ENCODE data around the gene EHBP1.

EHBP1 gene

DNA sequence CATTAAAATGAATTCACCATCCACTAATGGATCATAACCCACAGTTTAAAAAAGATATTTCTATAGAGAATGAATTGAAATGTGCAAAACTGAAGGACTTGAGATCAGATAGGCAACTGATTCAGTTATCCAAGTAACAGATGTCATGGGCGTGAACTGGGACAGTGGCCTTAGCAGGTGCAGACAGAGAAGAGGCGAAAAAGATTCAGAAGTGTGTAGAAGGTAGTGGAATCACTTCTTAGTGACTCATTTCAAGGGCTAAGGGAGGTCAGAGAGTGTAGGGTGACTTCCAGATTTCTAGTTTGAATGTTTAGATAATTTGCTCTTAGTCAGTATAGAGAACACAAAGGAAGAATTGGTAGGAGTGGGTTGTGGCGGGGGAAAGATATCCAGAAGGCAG lies 79.7 kb downstream of the EHBP1 start:
- no peak for DNase-seq (ENCODE audit: low read depth)

DNA sequence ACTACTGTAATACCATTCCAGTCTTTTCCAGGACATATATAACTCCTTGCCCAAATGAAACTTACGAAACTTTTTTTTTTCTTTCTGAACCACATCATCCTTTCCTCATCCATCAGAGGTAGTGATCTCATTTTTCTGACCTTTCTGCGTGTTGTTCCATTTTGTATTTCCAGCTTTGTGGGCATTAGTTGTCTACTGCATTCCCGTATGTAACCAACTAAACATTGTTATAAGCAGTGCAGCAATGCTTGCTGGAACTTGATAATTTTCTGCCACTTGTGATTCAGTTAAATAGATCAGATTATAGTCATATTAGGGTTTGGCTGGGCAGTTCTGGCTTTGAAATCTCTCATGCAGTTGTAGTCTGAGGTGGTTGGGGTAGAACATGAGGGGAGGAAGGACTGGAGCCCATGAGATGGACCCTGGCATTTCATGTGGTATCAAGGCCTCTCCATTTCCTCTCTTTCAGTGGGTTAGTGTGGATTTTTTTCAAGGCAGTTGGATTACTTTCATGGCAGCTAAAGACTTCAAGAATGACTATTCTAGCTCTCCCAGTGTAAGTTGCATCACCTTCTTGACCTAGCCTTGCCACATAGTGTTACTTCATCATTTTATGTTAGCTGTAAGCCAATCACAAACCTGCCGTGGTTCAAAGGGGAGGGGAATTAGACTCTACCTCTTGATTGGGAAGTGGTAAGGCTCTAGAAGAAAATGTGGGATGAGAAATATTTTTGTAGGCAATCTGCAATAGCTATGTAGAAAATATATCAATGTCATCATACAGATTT lies 80.5 kb downstream of the EHBP1 start:
- DNase-seq (ENCODE audit: low read depth), result no peak

DNA sequence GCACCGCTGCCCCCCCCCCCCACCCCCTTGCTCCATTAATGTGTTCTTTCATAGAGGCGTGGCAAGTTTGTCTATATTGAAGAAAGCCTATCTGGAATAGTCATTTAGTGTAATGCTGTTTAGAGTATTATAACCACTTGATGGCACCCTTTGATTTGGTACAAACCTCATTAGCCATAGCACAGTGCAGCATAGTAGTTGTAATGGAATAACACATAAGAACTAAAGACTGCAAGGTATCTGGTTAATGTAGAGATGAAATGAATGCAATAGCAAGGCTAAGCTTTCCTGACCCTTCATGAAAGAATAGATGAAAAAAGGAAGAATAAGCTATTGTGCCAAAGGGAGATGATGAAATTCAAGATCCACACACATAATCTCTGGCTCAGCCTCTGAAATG lies 81.9 kb downstream of the EHBP1 start:
- no peak for DNase-seq (ENCODE audit: low read depth)

DNA sequence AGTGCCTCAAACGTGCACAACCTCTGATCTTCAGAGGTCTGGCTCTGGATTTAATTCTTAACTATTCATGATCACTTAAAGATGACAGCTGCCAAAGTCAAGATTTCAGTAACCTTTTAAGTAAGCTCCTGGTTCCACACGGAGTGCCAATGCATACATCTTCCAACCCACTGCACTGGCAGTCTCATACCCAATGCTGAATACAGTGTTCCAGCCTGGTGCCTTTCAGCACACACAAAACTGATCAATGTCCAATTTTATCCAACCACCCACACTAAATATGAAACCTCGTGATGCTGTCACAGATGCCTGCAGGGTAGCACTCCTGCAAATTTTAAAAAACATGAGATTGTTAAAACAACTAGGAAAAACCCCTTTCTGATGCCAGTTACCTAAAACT lies 84.0 kb downstream of the EHBP1 start:
- DNase-seq (ENCODE audit: low read depth), result no peak

DNA sequence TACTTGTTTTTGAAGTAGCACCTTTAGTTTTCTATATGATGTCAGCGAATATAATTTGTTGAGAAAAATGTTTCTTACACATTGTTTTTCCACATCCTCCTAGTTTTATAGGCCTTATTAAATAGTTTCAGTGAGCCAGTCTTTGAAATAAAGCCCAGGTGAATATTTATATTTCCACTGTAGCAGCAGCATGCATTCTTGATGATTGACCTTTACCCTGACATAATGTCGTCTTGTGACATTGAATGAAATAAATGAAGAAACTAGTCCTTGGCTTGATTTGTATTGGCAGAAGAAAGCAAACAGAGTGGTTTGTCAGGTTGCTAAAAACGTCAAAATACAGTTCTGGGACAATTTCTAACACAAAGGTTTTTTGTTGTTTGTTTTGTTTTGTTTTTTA lies 84.4 kb downstream of the EHBP1 start:
- no peak for DNase-seq (ENCODE audit: low read depth)

DNA sequence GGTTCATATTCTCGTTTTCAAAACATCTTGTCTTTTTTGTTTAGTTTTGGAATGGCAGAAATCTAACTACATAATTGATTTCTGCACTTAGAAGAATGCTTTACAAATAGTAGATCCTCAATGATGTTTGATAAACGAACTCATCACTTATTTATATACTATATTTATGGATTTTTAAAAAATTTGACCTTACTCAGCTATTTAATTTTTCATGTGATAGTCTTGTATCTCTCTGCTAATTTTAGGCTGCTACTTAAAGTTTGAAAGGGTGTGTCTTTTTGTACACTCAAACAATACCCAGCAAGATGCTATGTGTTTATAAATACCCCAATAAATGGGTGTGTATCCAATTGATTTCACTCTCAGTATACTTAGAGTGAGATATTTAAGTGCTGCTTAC lies 86.9 kb downstream of the EHBP1 start:
- no peak for DNase-seq (ENCODE audit: low read depth)

DNA sequence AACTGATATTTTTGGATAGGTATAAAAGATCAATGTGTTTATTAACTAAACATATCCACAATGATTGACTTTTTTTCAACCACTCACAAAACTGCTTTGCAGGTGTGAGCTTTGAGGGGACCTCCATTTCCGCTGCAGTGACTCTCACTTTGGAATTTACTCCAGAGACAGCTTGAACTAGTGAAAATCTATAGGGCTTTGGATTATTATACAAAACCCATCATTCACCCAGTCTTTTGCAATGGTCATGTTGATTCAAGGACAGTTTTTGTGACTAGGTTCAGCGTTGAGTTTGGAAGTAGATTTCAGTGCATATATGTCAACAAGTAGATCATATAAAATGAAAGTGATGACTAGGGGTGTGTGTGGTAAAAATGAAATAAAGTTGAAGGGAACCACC lies 87.7 kb downstream of the EHBP1 start:
- DNase-seq (ENCODE audit: low read depth), result no peak

DNA sequence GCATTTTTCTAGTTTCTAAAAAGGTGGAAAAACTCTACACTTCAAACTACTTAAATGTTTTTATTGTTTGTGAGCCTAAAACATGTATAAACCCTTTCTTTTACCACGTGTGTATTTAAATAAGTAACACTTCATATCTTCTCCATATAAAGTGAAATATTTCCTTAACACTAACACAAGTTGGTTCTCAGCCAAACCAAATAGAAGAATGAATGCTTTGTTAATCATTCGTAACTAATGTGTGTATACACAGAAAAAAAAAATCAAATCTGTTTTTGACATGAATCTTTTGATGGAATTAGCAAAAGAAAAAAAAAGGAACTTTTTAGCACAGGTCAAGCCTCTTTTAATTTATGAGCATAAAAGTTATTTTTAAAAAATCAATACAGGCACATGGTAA lies 89.3 kb downstream of the EHBP1 start:
- DNase-seq (ENCODE audit: low read depth), result no peak

DNA sequence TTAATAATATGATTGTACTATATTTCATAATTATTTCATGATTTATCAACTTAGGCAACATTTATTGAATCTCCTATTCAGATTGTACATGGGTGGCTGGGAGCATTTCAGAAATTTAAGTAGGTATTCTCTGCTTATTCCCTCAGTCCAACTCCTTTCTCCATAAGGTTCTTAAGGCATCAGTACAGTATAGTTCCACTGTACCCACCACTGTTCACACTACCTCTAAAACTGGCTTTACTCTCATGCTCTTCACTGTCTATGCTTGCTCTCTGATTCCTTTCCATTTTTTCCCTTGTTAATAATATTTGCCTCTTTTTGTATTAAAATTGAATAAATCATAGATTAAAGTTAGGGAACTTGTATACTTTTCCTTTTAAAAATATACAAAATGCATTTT lies 89.8 kb downstream of the EHBP1 start:
- no peak for DNase-seq (ENCODE audit: low read depth)

DNA sequence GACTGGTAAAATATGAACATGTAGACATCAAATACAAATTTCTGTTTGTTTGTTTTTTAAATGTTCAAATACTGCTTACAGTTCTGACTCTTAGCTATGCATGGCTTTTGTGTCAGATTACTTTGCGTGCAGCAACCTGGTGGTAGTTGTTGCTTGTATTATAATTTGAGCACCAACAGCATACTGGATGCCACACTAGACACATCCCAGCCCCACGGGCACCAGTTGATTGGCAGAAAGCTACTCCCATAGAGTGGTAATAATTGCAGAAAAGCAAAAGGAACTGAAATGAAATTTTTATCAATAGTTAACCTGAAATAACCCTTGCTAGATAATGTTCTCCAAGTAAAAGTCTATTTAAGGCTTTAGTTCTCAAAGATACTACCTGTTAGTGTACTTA lies 91.6 kb downstream of the EHBP1 start:
- no peak for DNase-seq (ENCODE audit: low read depth)

DNA sequence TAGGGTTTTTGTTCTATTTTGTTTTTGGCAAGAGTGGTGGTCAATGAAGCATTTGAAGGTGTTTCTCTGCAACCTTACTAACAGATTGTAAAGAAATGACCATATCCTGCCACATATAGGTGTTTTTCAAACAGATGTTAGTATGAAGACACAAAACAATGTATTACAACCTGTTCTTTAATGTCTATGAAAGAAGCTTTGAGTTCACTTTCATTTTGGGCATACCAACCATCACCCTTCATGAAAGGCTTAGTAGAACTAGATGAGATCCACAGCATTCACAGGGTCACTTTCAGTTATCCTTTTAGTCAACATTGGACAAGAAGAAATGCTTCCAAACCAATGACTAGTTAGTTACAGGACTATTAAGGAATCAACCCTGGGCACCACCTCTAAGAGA lies 95.1 kb downstream of the EHBP1 start:
- DNase-seq (ENCODE audit: low read depth), result no peak

DNA sequence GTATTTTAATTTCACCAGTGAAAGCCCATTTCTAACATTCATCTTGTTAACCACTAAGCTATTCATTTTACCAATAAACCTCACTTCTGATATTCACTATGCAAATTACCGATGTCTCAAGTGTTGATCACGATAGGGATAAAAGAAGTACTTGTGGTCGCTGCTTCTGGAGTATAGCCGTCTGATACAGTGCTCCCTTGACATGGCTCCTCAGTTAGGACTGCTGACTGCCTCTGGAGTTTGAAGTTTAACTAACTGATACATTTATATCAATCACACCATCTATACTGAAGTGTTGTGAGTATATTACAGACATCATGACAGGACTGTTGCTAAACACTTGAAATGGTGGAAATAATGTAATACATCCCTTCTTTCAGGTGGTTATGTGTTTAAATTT lies 95.6 kb downstream of the EHBP1 start:
- no peak for DNase-seq (ENCODE audit: low read depth)

DNA sequence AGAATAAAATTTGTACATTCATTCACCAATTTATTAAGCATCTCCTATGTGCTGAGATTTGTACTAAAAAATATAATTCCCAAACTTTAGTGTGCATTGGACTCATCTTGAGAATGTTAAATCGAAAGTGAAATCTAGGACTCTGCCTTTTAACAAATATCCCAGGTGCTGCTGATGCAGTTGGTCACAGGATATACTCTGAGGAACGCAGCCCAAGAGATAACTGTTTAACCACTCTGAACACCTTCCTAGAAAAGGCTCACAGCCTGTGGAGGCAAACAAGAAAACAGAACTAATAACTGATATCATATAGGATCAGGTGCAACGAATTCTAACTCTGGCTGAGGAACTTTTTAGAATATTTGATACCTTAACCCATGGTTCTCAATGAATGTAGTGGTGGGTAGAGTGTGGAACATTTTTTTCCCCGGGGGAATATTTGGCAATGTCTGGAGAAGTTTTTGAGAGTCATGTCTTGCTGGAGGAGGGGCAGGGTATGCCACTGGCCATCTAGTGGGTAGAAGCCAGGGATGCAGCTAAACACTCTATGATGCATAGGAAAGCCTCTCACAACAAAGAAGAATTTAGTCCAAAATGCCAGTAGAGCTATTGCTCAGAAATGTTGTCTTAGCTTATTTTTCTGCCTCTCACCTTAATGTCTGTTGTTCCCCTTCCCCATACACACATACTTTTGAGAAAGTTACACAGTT lies 96.5 kb downstream of the EHBP1 start:
- no peak for DNase-seq (ENCODE audit: low read depth)

DNA sequence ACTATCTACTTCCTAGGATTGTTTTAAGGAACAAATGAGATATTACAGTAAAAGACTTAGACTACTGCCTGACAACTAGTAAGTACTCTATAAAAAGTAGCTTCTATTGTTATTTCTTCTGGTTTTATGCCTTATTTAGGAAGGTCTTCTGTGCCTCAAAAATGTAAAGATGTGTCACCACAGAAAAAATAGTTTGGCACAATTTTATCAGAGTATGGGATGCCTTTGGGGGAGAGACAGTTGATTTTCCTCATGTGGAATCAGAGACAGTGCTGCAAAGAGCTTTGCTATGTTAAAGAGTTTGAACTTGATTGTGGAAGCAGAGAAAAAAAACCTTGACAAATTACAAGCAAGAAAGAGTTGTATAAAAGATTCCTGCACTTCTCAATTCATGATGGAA lies 98.4 kb downstream of the EHBP1 start:
- DNase-seq (ENCODE audit: low read depth), result no peak

DNA sequence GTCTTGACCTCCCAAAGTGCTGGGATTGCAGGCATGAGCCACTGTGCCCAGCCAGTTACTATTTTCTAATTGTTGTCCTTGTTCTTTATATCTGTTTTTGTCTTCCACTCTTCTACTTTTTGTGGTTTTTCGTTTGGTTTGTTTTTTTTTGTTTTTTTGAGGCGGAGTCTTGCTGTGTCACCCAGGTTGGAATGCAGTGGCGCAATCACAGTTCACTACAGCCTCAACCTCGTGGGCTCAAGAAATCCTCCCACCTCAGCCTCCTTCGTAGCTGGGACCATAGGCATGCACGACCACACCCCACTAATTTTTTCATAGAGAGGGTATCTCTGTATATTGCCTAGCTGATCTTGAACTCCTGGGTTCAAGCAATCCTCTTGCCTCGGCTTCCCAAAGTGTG lies 100.7 kb downstream of the EHBP1 start:
- no peak for DNase-seq (ENCODE audit: low read depth)

DNA sequence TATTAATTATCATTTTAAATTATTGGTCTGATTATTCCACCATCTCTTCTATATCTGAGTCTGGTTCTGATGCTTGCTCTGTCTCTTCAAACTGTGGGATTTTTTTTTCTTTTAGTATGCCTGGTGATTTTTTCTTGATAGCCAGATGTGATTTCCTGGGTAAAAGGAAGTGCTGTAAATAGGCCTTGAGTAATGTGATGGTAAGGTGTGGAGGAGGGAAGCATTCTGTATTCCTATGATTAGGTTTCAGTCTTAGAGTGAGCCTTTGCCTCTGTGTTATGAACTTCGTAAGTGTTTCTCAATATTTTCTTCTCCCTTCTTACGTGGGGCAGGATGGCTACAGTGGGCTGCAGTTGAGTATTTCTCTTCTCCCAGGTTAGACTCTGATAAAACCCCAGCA lies 103.0 kb downstream of the EHBP1 start:
- no peak for DNase-seq (ENCODE audit: low read depth)

DNA sequence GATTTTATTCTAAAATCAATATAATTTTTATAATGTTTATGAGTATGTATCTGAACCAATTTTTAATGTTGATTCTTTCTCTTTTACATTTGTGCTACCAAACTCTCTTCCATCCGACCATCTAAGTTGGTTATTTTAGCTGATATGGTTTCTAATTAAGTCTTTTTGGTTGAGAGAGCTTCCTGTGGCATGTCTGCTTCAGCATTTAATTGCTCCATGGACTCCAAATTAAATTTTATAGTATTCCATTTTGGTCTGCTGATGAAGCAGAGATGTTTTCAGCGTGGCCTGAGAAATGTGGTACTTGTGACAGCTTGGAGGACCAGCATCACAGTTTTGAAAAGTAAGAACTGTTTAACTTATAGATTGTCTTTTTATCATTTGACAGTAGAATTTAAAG lies 105.6 kb downstream of the EHBP1 start:
- DNase-seq (ENCODE audit: low read depth), result no peak

DNA sequence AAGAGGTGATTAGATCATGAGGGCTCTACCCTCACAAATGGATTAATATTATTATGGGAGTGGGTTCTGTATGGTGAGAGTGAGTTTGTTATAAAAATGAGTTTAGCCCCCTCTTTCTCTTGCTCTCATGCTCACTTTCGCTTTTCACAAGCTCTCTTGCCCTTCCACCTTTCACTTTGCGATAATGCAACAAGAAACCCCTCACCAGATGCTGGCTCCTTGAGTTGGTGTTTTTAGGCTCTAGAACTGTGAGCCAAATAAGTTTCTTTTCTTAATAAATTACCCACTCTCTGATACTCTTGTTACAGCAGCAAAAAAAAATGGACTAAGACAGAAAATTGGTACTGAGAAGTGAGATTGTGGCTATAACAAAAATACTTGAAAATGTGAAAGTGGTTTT lies 106.5 kb downstream of the EHBP1 start:
- no peak for DNase-seq (ENCODE audit: low read depth)

DNA sequence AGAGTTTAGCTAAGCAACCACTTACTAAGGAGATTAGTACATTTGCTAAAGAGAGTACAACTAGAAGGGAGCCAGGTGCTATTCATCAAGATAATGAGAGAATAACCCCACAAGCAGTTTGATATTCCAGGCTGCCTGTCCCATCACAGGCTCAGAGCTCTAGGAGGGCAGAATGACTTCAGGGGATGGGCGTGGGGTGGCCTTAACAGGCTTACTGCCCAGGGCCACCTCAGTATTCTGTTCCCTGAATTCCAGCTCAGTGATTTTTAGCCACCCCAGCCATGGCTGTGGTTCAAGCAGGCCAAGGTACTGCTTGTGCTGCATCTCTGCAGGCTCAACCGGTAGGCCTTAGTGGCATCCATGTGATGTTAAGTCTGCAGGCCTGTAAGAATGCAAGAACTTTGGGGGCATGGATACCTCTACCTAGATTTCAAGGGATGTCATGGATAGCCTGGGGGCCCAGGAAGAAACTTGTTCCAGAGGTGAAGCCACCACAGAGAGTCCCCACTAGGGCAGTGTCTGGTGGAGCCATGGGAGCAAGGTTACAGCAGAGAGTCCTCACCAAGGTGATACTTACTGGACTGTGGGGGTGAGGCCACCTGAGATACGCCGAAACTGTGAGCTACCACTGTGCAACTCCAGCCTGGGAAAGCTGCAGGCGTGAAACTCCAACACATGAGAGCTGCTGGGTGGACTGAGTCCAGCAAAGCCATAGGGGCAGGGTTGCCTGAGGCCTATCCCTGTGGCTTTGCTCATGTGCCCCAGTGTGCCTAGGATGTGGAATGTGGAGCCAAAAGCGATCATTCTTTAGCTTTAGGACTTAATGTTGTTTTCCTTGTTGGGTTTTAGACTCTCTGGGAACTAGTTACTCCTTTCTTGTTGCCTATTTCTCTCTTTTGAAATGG lies 107.7 kb downstream of the EHBP1 start:
- no peak for DNase-seq (ENCODE audit: low read depth)

DNA sequence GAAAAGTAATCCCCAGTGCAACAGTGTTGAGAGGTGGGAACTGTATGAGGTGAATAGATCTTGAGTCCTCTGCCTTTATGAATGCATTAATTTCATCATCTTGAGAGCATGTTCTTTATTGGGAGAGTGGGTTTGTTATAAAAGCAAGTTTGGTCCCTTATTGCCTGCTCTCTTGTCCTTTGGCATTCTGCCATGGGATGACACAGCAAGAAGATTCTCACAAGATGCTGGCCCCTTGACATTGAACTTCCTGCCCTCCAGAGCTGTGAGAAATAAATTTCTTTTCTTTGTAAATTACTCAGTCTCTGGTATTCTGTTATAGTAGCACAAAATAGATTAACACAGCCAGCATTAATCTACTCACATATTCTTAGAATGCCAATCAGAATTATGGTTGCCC lies 108.6 kb downstream of the EHBP1 start:
- no peak for DNase-seq (ENCODE audit: low read depth)

DNA sequence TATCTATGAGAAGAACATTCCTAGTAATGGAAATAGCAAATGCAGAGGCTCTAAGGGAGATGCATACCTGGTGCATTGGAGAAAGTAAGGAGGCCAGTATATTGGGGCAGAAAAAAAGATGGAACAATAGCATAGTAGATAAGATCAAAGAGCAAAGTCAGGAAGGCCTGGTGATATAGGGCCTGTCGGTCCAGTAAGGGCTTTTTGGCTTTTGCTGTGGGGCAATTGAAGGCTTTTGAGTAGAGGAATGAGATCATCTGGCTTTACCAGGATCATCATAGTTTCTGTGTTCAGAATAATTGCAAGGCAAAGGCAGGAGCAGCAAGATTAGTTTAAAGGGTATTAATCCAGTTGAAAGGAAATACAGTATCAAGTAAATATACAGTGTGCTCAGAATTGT lies 111.8 kb downstream of the EHBP1 start:
- DNase-seq (ENCODE audit: low read depth), result no peak

DNA sequence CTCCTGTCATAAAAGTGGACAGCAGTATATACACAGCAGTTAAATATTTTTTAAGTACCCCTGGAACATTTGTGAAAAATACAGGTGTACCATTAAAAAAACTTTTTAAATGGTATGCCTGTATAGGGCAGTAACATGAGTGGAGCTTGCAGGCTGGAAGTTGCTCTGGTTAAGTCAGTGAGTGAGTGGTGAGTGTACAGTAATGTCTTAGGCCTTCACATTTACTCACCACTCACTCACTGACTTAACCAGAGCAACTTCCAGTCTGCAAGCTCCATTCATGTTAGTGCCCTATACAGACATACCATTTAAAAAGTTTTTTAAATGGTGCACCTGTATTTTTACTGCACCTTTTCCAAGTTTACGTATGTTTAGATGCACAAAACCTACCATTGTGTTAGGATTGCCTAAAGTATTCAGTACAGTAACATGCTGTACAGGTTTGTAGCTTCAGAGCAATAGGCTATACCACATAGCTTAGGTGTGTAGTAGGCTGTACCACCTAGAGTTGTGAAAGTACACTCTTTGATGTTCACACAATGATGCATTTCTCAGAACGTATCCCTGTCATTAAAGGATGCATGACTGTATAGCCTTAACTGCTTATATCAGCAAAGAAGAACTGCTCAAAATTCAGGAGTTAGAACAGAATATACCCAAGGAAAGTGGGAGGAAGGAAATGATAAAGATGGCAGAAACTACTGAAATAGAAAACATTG lies 112.6 kb downstream of the EHBP1 start:
- DNase-seq (ENCODE audit: low read depth), result no peak

Data from stimulated activated CD8-positive, alpha-beta memory T cell treated with anti-CD3 and anti-CD28 coated beads, Interleukin-15, amount 100 ng/mL, for 1 hour (primary cell).